Ascending aorta (tissue), 2 donors: ENCODE data around the gene TMEM44. TPM values are rescaled to one million over a fixed set of nuclear protein-coding genes. Genes with fewer than 3 reads are reported as not detected.

Experiments
- DNase-seq, 2 donors: peaks; one replicate each; pipeline ENCODE4 v3.0.0-alpha.2; 2019; ENCODE audit warnings: low spot score in 2 of 2
- H3K27ac ChIP-seq, 2 donors: fragments of 200-600 bp; sonication (generic); one replicate each; pipeline ENCODE4 v1.5.1; 2016 to 2017; ENCODE audit warnings: mild to moderate bottlenecking in 1 of 2
- H3K27me3 ChIP-seq: fragments of 200-600 bp; sonication (generic); one replicate; pipeline ENCODE4 v1.5.1; 2017
- H3K36me3 ChIP-seq, 2 donors: fragments of 200-600 bp; sonication (generic); one replicate each; pipeline ENCODE4 v1.5.1; 2016
- H3K4me1 ChIP-seq, 2 donors: fragments of 200-600 bp; sonication (generic); one replicate each; pipeline ENCODE4 v1.5.1; 2016 to 2017; ENCODE audit warnings: mild to moderate bottlenecking in 1 of 2
- H3K4me3 ChIP-seq, 2 donors: fragments of 200-600 bp; sonication (generic); one replicate each; pipeline ENCODE4 v1.5.1; 2016 to 2017; ENCODE audit warnings: mild to moderate bottlenecking in 1 of 2
- H3K9me3 ChIP-seq, 2 donors: fragments of 200-600 bp; sonication (generic); one replicate each; pipeline ENCODE4 v1.5.1; 2016
- CTCF ChIP-seq, 3 experiments: fragments of 200-600 bp in 2 of 3; fragments of 450-650 bp in 1 of 3; sonication (generic) in 2 of 3; IDR thresholded peaks; one replicate each; pipeline ENCODE4 v1.5.1; 2016 to 2019; ENCODE audit warnings: antibody characterized with exemption in 3 of 3, mild to moderate bottlenecking in 1 of 3, moderate library complexity in 1 of 3
- intact Hi-C: fragments of 100-400 bp; cut with DNase I; formaldehyde crosslinking; loops from one replicate; pipeline ENCODE4 v1.15.1; 2023
- total RNA-seq: library from RNA; depleted of rRNA; stranded (reverse); fragments of >200 nt; gene quantifications from one replicate; pipeline ENCODE4 v1.1.0, GENCODE V29; 2016

The TMEM44 gene
- total RNA-seq, 1 donor from 2014 or later: 2.6 TPM

- H3K27ac ChIP-seq: no peak overlapping the region
- H3K4me3 ChIP-seq: no peak overlapping the region
- intact Hi-C loops: no loop called here
- no peaks in the 10 kb centered on the region for H3K9me3 ChIP-seq
- DNase-seq: no peak
- peaks cover 0 to 6% of the 10 kb centered on the region in 2 donors for H3K4me1 ChIP-seq
- no peaks in the 10 kb centered on the region for H3K27me3 ChIP-seq
- peaks cover 45 to 46% of the 10 kb centered on the region in 2 donors for H3K36me3 ChIP-seq
- TF ChIP-seq CTCF (IDR thresholded peaks at IDR 0.05): no peak
Observed at GRCh38 chr3:194642769-194643168, 9.6 kb upstream of the TMEM44 start.

GRCh38 chr3:194640829-194641228 is 7.6 kb upstream of the TMEM44 start:
- Histone ChIP-seq H3K36me3 (peaks cover 32 to 33% of the 10 kb centered on the region in 2 donors), H3K9me3 (no peaks in the 10 kb centered on the region), H3K27me3 (no peaks in the 10 kb centered on the region), H3K27ac (peak overlapping the region; percentile 49 to 54), H3K4me1 (peaks cover 0 to 6% of the 10 kb centered on the region in 2 donors), H3K4me3 (no peak overlapping the region)
- intact Hi-C loops: no loop called here
- peak in 1 of 2 donors; percentile 63 for DNase-seq
- no peak for TF ChIP-seq CTCF (IDR thresholded peaks at IDR 0.05)

- intact Hi-C loops: no loop called here
- H3K4me3 ChIP-seq: no peak overlapping the region
- no peaks in the 10 kb centered on the region for H3K27me3 ChIP-seq
- H3K36me3 ChIP-seq: peaks cover 18 to 21% of the 10 kb centered on the region in 2 donors
- H3K27ac ChIP-seq: peak overlapping the region in 1 of 2 donors; percentile 73
- H3K4me1 ChIP-seq: peaks cover 0 to 6% of the 10 kb centered on the region in 2 donors
- TF ChIP-seq CTCF (IDR thresholded peaks at IDR 0.05): no peak
- H3K9me3 ChIP-seq: no peaks in the 10 kb centered on the region
- no peak for DNase-seq
Observed at GRCh38 chr3:194638991-194639605, 5.9 kb upstream of the TMEM44 start.

GRCh38 chr3:194637541-194638400 is 4.6 kb upstream of the TMEM44 start:
- peaks cover 11 to 13% of the 10 kb centered on the region in 2 donors for H3K36me3 ChIP-seq
- TF ChIP-seq CTCF (IDR thresholded peaks at IDR 0.05): no peak
- H3K4me3 ChIP-seq: no peak overlapping the region
- H3K27me3 ChIP-seq: no peaks in the 10 kb centered on the region
- no peaks in the 10 kb centered on the region for H3K9me3 ChIP-seq
- intact Hi-C loops: no loop called here
- no peak overlapping the region for H3K27ac ChIP-seq
- DNase-seq: peak in 1 of 2 donors; percentile 55
- peaks cover 0 to 6% of the 10 kb centered on the region in 2 donors for H3K4me1 ChIP-seq

- intact Hi-C loops: no loop called here
- H3K36me3 ChIP-seq: peaks cover 10 to 11% of the 10 kb centered on the region in 2 donors
- H3K4me1 ChIP-seq: peaks cover 0 to 6% of the 10 kb centered on the region in 2 donors
- no peaks in the 10 kb centered on the region for H3K27me3 ChIP-seq
- H3K9me3 ChIP-seq: no peaks in the 10 kb centered on the region
- no peak for TF ChIP-seq CTCF (IDR thresholded peaks at IDR 0.05)
- no peak for DNase-seq
- H3K27ac ChIP-seq: no peak overlapping the region
- H3K4me3 ChIP-seq: no peak overlapping the region
Observed at GRCh38 chr3:194637066-194637465, 3.8 kb upstream of the TMEM44 start.
